ENCODE data around the gene PIK3R4. TPM values are rescaled to one million over a fixed set of nuclear protein-coding genes. Genes with fewer than 3 reads are reported as not detected.
A peak's percentile ranks its signal among the peaks of the same experiment; 100 is the strongest.

PIK3R4 gene
- polyA plus RNA-seq, 1 donor: 28.7 TPM

- WGBS (ENCODE audit: insufficient coverage, low lambda C conversion rate): no CpG with 5 or more reads among the region's 3 CpGs
- H3K36me3 ChIP-seq (ENCODE audit: control insufficient read depth, insufficient read depth, low read length): no peaks in the 10 kb centered on the region
- H3K4me3 ChIP-seq (ENCODE audit: low read length): no peak overlapping the region
- H3K9me3 ChIP-seq (ENCODE audit: control insufficient read depth, low read depth, low read length): no peaks in the 10 kb centered on the region
- DNase-seq: no peak
- no peaks in the 10 kb centered on the region for H3K27me3 ChIP-seq (ENCODE audit: control insufficient read depth, insufficient read depth, low read length)
- H3K27ac ChIP-seq (ENCODE audit: low read length): no peak overlapping the region
- H3K4me1 ChIP-seq (ENCODE audit: control insufficient read depth, insufficient read depth, low read length): peaks cover 3% of the 10 kb centered on the region
These were observed 26.7 kb upstream of the PIK3R4 start for GRCh38 chr3:130773366-130773765.

- Histone ChIP-seq H3K36me3 (ENCODE audit: control insufficient read depth, insufficient read depth, low read length) (no peaks in the 10 kb centered on the region), H3K4me1 (ENCODE audit: control insufficient read depth, insufficient read depth, low read length) (peaks cover 3% of the 10 kb centered on the region), H3K27ac (ENCODE audit: low read length) (no peak overlapping the region), H3K9me3 (ENCODE audit: control insufficient read depth, low read depth, low read length) (no peaks in the 10 kb centered on the region), H3K4me3 (ENCODE audit: low read length) (no peak overlapping the region), H3K27me3 (ENCODE audit: control insufficient read depth, insufficient read depth, low read length) (no peaks in the 10 kb centered on the region)
- DNase-seq: no peak
These were observed 25.5 kb upstream of the PIK3R4 start for GRCh38 chr3:130772129-130772528.

- Histone ChIP-seq H3K27me3 (ENCODE audit: control insufficient read depth, insufficient read depth, low read length) (no peaks in the 10 kb centered on the region), H3K27ac (ENCODE audit: low read length) (peak overlapping the region; percentile 61), H3K4me3 (ENCODE audit: low read length) (no peak overlapping the region), H3K36me3 (ENCODE audit: control insufficient read depth, insufficient read depth, low read length) (no peaks in the 10 kb centered on the region), H3K4me1 (ENCODE audit: control insufficient read depth, insufficient read depth, low read length) (peaks cover 3% of the 10 kb centered on the region), H3K9me3 (ENCODE audit: control insufficient read depth, low read depth, low read length) (no peaks in the 10 kb centered on the region)
- no CpG with 5 or more reads among the region's 2 CpGs for WGBS (ENCODE audit: insufficient coverage, low lambda C conversion rate)
- DNase-seq: peak; percentile 62 to 73
These were observed 24.0 kb upstream of the PIK3R4 start for GRCh38 chr3:130770644-130771043.

- Histone ChIP-seq H3K9me3 (ENCODE audit: control insufficient read depth, low read depth, low read length) (no peaks in the 10 kb centered on the region), H3K27ac (ENCODE audit: low read length) (peak overlapping the region; percentile 17), H3K27me3 (ENCODE audit: control insufficient read depth, insufficient read depth, low read length) (no peaks in the 10 kb centered on the region), H3K36me3 (ENCODE audit: control insufficient read depth, insufficient read depth, low read length) (no peaks in the 10 kb centered on the region), H3K4me1 (ENCODE audit: control insufficient read depth, insufficient read depth, low read length) (no peaks in the 10 kb centered on the region), H3K4me3 (ENCODE audit: low read length) (no peak overlapping the region)
- DNase-seq: peak in 1 of 2 donors; percentile 29
- WGBS (ENCODE audit: insufficient coverage, low lambda C conversion rate): no CpG with 5 or more reads among the region's 9 CpGs
These were observed 15.2 kb upstream of the PIK3R4 start for GRCh38 chr3:130761730-130762311.

GRCh38 chr3:130760922-130761321 lies 14.3 kb upstream of the PIK3R4 start:
- H3K9me3 ChIP-seq (ENCODE audit: control insufficient read depth, low read depth, low read length): no peaks in the 10 kb centered on the region
- no peak for DNase-seq
- no peaks in the 10 kb centered on the region for H3K4me1 ChIP-seq (ENCODE audit: control insufficient read depth, insufficient read depth, low read length)
- WGBS (ENCODE audit: insufficient coverage, low lambda C conversion rate): no CpG with 5 or more reads among the region's 1 CpG
- H3K27ac ChIP-seq (ENCODE audit: low read length): no peak overlapping the region
- no peaks in the 10 kb centered on the region for H3K36me3 ChIP-seq (ENCODE audit: control insufficient read depth, insufficient read depth, low read length)
- no peak overlapping the region for H3K4me3 ChIP-seq (ENCODE audit: low read length)
- H3K27me3 ChIP-seq (ENCODE audit: control insufficient read depth, insufficient read depth, low read length): no peaks in the 10 kb centered on the region

GRCh38 chr3:130759692-130760338 lies 13.2 kb upstream of the PIK3R4 start:
- DNase-seq: peak; percentile 62 to 68

GRCh38 chr3:130758624-130759369 lies 12.2 kb upstream of the PIK3R4 start:
- Histone ChIP-seq H3K9me3 (ENCODE audit: control insufficient read depth, low read depth, low read length) (no peaks in the 10 kb centered on the region), H3K27me3 (ENCODE audit: control insufficient read depth, insufficient read depth, low read length) (no peaks in the 10 kb centered on the region), H3K36me3 (ENCODE audit: control insufficient read depth, insufficient read depth, low read length) (no peaks in the 10 kb centered on the region), H3K27ac (ENCODE audit: low read length) (no peak overlapping the region), H3K4me3 (ENCODE audit: low read length) (no peak overlapping the region), H3K4me1 (ENCODE audit: control insufficient read depth, insufficient read depth, low read length) (no peaks in the 10 kb centered on the region)
- DNase-seq: no peak
- 100% methylated on average over 2 of the region's 7 CpGs for WGBS (ENCODE audit: insufficient coverage, low lambda C conversion rate)

More at GRCh38 chr3:130759692-130760338, 13.2 kb upstream of the PIK3R4 start:
- H3K27ac ChIP-seq (ENCODE audit: low read length): no peak overlapping the region
- H3K9me3 ChIP-seq (ENCODE audit: control insufficient read depth, low read depth, low read length): no peaks in the 10 kb centered on the region
- no peaks in the 10 kb centered on the region for H3K27me3 ChIP-seq (ENCODE audit: control insufficient read depth, insufficient read depth, low read length)
- no CpG with 5 or more reads among the region's 4 CpGs for WGBS (ENCODE audit: insufficient coverage, low lambda C conversion rate)
- no peak overlapping the region for H3K4me3 ChIP-seq (ENCODE audit: low read length)
- no peaks in the 10 kb centered on the region for H3K4me1 ChIP-seq (ENCODE audit: control insufficient read depth, insufficient read depth, low read length)
- H3K36me3 ChIP-seq (ENCODE audit: control insufficient read depth, insufficient read depth, low read length): no peaks in the 10 kb centered on the region

- H3K27ac ChIP-seq (ENCODE audit: low read length): no peak overlapping the region
- no peaks in the 10 kb centered on the region for H3K9me3 ChIP-seq (ENCODE audit: control insufficient read depth, low read depth, low read length)
- WGBS (ENCODE audit: insufficient coverage, low lambda C conversion rate): no CpG with 5 or more reads among the region's 3 CpGs
- DNase-seq: no peak
- no peaks in the 10 kb centered on the region for H3K27me3 ChIP-seq (ENCODE audit: control insufficient read depth, insufficient read depth, low read length)
- H3K4me3 ChIP-seq (ENCODE audit: low read length): no peak overlapping the region
- H3K36me3 ChIP-seq (ENCODE audit: control insufficient read depth, insufficient read depth, low read length): no peaks in the 10 kb centered on the region
- H3K4me1 ChIP-seq (ENCODE audit: control insufficient read depth, insufficient read depth, low read length): no peaks in the 10 kb centered on the region
These were observed 11.1 kb upstream of the PIK3R4 start for GRCh38 chr3:130757611-130758150.

- Histone ChIP-seq H3K9me3 (ENCODE audit: control insufficient read depth, low read depth, low read length) (no peaks in the 10 kb centered on the region), H3K27me3 (ENCODE audit: control insufficient read depth, insufficient read depth, low read length) (no peaks in the 10 kb centered on the region), H3K4me3 (ENCODE audit: low read length) (no peak overlapping the region), H3K36me3 (ENCODE audit: control insufficient read depth, insufficient read depth, low read length) (no peaks in the 10 kb centered on the region), H3K4me1 (ENCODE audit: control insufficient read depth, insufficient read depth, low read length) (no peaks in the 10 kb centered on the region), H3K27ac (ENCODE audit: low read length) (no peak overlapping the region)
- no peak for DNase-seq
- 78% methylated on average over 3 of the region's 5 CpGs for WGBS (ENCODE audit: insufficient coverage, low lambda C conversion rate)
These were observed 9.0 kb upstream of the PIK3R4 start for GRCh38 chr3:130755666-130756065.

- Histone ChIP-seq H3K27me3 (ENCODE audit: control insufficient read depth, insufficient read depth, low read length) (no peaks in the 10 kb centered on the region), H3K27ac (ENCODE audit: low read length) (no peak overlapping the region), H3K9me3 (ENCODE audit: control insufficient read depth, low read depth, low read length) (no peaks in the 10 kb centered on the region), H3K36me3 (ENCODE audit: control insufficient read depth, insufficient read depth, low read length) (peaks cover 7% of the 10 kb centered on the region), H3K4me1 (ENCODE audit: control insufficient read depth, insufficient read depth, low read length) (no peaks in the 10 kb centered on the region), H3K4me3 (ENCODE audit: low read length) (no peak overlapping the region)
- WGBS (ENCODE audit: insufficient coverage, low lambda C conversion rate): 91% methylated on average over 1 of the region's 1 CpG
- no peak for DNase-seq
These were observed 2.4 kb upstream of the PIK3R4 start for GRCh38 chr3:130748981-130749380.
